Measurements from ENCODE around the gene CALHM4.
A peak's percentile ranks its signal among the peaks of the same experiment; 100 is the strongest.

The CALHM4 gene, protein sequence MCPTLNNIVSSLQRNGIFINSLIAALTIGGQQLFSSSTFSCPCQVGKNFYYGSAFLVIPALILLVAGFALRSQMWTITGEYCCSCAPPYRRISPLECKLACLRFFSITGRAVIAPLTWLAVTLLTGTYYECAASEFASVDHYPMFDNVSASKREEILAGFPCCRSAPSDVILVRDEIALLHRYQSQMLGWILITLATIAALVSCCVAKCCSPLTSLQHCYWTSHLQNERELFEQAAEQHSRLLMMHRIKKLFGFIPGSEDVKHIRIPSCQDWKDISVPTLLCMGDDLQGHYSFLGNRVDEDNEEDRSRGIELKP

DNA sequence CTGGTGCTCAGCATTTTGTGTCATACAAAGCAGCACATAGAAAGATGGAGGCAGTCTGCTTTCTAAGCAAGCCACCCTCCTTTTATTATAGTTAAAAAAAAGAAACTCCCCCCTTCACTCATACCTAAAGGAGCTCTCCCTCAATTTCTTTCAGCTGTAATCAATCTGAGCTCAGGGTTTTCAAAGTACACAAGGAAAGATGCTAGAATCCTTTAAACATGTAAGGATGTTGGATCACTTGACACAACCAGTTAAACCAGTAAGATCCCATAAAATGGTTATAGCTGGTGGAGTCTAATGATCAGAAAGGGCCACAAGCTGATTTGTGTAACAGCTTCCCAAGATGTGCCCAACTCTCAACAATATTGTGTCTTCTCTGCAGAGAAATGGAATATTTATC is at the start of gene CALHM4:
Gene CALHM4 (plus strand): TSS at position 301 of the 400 bp plus-strand sequence. CDS start 43 bp downstream, at position 344.
- no peak for DNase-seq (ENCODE audit: low spot score)

DNA sequence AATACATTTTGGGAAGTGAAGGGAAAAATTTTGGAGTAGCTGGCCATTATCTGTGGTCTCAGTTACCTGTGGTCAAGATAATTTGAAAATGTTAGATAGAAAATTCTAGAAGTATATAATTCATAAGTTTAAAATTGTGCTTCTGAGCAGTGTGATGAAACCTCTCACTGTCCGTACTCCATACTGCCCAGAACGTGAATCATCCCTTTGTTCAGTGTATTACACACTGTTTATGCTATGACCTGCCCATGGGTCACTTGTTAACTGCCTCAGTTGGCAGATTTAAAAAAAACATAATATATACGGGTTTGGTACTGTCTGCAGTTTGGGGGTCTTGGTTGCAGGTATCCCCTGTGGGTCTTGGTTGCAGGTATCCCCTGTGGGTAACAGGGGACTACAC is 46.2 kb upstream of the CALHM4 start:
- DNase-seq (ENCODE audit: low spot score): peak; percentile 35

DNA sequence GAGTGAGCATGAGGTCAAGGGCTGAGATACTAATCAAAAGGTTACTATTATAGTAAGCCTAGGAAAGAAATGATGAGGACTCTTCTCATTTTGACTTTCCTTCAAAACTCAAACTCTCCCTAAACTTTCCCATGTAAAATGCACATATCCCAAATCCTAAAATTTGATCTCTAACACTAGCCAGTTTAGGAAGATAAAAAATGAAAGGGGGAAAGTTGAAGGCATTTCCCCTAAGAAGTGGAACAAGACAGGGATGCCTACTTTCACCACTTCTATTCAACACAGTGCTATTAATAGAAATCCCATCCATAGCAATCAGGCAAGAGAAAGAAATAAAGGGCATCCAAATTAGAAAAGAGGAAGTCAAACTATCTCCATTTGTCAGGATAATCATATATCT is 45.0 kb upstream of the CALHM4 start:
- no peak for DNase-seq (ENCODE audit: low spot score)

DNA sequence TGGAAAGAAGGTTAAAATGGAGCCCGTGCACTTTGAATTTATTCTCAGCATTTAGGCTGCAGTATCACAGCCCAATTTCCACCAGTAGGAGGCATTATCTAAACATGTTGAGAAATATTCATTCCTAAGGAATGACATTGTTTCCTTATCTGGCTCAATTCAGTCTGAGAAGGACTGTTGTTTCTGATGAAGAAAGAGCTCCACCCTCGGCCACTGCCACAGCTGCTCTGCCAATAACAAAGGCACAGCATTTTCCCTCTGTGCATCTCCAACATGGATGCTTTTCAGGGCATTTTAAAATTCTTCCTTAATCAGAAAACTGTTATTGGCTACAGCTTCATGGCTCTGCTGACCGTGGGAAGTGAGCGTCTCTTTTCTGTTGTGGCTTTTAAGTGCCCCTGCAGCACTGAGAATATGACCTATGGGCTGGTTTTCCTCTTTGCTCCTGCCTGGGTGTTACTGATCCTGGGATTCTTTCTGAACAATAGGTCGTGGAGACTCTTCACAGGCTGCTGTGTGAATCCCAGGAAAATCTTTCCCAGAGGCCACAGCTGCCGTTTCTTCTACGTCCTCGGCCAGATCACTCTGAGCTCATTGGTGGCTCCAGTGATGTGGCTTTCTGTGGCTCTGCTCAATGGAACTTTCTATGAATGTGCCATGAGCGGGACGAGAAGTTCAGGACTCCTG is 42.0 kb upstream of the CALHM4 start, which contains the start of gene CALHM5:
Gene CALHM5 (plus strand): TSS at position 216 of the 687 bp plus-strand sequence. CDS start 58 bp downstream, at position 274.
- DNase-seq (ENCODE audit: low spot score): peak; percentile 68

DNA sequence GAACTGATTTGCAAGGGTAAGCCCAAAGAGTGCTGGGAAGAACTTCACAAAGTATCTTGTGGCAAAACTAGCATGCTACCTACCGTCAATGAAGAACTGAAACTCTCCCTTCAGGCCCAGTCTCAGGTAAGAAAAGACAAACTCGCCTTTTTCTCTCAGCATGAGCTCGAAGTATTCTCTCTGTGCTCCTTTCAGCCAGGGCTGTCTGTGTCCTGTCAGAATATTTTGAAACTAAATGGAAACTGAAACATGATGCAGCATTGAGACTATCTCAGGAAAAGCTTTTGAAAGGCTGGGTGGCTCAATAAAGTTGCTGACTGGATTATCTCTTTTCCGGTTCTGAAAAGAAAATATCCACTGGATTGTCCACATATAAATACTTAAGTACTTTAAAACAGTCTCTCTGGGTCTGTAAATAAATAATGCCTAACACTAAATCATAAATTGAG is 41.4 kb upstream of the CALHM4 start:
- DNase-seq (ENCODE audit: low spot score): no peak

DNA sequence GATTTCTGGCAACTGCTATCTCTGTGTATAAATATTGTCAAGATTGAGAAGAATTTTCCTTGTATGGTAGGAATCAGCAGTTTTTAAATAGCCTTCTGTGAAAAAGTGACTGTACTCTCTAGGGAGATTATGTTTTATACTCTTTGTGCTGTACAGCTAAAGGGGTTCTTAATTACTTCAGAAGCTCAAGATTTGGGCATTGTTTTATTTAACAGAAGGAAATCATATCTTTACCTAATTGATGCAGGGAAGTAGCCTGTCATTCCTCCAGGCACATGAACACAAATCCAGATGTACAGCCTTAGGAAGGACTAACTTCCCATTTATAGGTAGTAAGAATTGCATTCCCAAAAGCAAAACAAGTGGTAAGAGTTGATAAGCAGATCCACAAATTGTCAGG is 40.8 kb upstream of the CALHM4 start:
- DNase-seq (ENCODE audit: low spot score): no peak

DNA sequence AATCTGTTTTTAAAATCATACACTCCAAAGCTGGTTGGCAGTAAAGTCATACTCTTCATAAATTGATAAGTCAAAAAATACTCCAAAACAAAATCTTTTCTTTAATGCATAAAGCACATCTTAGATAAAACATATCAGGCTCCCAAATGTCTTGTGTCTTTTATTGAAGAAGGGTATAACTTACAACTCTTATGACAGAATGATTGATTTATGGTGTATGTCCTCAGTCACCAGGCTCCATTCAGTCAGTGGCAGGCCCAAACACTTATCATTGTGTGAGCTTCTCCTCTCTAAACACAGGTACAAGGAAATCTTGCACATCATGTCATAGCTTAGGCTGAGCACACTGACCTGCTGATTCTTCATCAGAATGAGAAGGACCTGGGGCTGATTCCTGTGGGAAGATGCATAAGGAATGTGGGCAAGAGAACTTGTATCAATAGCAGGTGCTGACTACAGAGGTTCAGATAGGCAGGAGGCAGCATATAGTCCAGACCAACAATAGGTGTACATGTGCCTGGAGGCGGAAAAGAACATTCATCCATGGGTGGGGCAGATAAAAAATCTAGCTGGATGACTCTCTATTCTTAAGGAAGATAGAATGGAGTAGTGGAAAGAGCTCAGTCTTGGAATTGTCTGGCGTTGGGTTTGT is 40.2 kb upstream of the CALHM4 start:
- DNase-seq (ENCODE audit: low spot score): no peak

DNA sequence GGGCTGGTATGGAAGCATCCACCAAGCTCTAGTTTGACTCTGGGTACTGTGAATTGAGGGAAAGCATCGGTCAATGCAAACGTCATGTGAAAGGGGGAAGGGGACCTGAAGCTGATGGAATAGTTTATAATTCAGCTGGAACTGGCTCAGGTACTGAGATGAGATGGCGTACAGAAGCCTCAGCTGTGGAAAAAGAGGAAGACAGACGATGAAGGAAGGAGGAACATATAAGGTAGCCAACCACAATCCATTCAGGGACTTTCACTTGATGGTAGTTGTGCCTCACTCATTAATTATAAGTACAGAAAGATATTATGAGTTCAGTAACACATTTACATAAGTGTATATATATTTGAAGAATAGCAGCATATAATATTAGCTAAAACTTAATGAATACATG is 39.4 kb upstream of the CALHM4 start:
- no peak for DNase-seq (ENCODE audit: low spot score)

DNA sequence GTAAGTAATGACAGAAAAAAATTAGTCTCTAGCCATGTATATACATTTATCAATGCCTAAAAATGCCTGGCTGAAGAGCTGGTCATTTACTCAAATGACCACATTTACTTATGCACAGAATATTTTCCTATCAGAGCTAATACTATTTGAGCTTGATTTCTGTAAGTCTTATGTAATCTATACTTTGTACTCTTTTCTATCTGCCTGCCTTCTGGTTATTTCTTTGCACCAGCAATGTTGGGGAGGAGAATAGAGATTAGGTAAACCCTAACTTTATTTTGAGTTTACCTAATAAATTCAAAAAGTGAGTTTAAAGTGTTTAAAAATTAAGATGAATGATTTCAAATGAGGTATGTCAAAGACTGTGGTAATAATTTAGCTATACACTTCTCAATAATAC is 38.4 kb upstream of the CALHM4 start:
- no peak for DNase-seq (ENCODE audit: low spot score)

DNA sequence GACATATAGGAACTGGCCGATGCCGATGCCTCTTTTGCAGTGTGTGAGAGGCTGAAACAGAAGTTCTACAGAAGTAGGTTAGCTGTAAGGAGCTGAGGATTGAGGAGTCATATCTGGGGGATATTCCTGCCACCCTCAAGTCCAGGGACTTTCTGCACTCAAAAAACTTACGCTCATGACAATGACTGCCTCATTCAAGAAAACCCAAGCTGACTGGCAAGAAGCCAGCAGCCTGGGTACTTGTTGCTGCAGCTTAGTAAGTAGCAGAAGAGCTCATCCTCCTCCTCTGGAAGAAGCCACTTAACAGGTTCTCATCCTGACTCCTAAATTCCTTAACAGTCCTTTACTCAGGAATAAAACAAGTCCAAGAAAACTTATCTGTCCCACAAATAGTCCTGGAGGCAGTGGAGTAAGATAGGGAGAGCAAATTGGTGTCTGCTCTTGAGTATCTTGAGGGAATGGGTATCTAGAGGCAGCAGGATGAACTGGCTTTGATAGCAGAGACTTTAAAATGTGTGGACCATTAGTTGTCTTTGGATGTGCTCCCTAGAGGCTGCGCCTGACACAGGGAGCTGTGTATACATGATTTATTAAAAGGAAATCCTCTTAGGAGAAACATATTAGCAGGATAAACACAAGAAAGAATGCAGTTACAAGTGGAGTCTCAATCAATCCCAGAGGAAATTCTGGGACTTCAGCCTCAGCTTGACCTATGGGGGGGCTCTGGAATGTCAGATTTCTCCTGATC is 34.8 kb upstream of the CALHM4 start:
- no peak for DNase-seq (ENCODE audit: low spot score)

DNA sequence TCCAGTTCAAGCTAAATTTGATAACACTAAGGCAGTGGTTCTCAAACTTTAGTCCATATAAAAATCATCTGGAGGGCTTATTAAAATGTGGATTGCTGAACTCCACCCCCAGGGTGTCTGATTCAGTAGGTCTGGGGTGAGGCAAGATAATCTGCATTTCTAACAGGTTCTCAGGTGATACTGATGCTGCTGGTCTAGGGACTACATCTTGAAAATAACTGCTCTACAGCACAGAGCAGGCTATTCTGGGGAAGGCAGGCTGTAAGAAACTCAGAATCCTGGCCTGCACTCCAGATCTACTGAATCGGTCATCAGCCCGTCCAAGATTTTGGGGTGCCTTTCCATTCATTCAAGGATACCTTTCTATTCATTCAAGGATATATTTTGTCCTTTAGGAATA is 30.7 kb upstream of the CALHM4 start:
- DNase-seq (ENCODE audit: low spot score): no peak

DNA sequence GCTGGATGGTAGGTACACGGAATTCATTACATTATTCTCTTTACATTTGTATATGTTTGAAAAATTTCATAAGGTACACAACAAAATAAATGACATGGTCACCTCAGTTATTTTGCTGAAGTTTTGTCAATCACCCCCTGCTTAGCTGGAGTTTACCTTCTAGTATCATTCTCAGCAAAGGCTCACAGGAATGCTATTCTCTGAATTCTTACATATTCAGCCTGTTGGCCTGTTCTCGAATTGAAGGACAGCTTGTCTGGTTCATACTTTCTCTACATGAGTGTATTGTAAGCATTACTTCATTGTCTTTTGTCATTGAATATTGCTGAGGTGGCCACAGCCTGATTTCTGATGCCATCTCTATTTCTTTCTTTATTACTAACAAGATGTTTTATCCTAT is 29.3 kb upstream of the CALHM4 start:
- no peak for DNase-seq (ENCODE audit: low spot score)

DNA sequence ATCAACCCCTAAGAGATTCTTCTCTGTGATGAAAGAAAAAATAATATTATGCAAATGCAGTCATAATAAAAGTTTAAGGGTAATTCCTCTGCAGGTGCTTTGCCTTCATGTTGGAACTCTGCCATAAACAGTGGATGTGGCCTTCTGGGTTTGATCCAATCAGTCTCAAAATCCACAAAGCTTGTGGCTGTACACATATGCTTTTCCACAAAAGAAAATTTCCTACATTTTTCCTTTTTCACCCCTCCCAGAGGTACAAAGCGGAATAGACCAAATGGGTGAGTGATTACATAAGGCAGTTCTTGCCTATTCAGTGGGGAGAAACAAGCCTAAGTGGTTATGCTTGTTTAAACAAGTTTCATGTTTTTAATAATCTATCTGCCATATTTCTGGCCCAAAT is 25.4 kb upstream of the CALHM4 start:
- no peak for DNase-seq (ENCODE audit: low spot score)

DNA sequence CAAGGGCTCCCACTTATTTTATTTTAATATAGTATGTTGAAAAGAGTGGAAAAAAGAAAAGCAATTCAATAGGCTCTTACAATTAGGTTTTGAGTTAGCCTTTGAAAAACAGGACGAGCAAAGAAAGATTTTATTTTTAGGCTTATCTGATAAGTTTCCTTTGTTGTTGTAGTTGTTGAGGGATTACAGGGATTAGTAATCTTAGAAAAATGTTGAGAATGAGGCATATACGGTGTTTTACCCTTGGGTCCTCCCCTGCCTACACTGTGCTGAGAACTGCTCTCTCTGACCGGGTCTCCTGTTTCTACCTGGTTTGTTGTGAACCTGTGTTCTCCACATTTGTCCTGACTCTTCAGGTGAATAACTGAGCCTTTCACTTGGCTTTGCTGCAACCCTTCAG is 24.8 kb upstream of the CALHM4 start:
- no peak for DNase-seq (ENCODE audit: low spot score)

DNA sequence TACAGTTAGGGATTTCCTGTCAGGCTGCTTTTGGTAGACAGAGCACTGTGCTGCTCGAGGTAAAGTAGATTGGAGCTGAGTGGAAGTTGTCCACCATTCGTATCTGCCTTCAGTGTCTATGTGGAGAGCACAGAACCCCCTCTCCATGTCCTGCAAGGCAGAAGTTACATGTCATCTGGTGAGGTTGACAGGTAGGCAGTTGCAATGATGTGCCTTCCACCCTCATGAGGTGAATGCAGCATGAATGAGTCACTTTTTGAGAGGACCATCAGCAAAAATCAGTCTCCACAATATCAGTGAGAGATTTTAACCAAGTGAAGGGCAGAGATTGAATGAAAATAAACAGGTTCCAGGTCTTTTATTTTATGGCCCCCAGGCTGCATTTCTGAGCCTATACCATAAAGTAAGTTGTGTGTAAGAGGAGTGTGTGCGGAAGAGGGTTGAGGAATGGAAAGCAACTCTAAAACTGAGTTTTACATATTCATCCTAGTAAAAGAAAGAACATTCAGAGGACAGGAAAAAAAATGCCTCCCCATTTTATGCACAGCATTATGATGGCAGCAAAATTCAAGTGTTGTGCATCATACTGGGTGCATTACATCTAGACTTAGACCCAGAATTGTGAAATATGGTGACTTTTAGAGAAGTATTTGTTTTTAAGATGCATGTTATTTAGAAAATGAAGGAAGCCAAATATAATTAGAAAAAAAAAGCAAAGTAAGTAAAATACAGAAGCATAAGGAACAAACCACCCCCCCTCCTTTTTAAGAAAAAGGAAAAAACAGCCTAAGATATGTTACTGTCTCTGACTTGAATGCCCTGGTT is 23.9 kb upstream of the CALHM4 start:
- DNase-seq (ENCODE audit: low spot score): no peak

DNA sequence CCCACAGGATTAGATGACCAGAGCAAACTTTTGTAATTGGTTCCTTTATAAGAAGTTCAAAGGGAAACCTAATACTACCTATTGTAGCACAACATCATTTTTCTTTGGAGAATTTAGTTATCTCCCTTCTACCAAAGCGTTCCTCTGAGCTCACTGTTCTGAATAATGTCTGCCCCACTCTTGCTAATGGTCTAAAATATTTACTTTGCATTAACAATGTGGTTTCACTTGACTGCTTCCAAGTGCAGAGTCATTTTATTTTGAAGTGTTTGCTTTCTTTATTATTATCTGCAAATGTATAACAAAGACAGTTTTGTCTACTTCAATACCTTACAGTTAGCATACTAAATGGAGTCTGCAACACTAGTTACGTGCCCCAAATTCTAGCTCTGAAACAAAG is 23.1 kb upstream of the CALHM4 start:
- DNase-seq (ENCODE audit: low spot score): no peak

DNA sequence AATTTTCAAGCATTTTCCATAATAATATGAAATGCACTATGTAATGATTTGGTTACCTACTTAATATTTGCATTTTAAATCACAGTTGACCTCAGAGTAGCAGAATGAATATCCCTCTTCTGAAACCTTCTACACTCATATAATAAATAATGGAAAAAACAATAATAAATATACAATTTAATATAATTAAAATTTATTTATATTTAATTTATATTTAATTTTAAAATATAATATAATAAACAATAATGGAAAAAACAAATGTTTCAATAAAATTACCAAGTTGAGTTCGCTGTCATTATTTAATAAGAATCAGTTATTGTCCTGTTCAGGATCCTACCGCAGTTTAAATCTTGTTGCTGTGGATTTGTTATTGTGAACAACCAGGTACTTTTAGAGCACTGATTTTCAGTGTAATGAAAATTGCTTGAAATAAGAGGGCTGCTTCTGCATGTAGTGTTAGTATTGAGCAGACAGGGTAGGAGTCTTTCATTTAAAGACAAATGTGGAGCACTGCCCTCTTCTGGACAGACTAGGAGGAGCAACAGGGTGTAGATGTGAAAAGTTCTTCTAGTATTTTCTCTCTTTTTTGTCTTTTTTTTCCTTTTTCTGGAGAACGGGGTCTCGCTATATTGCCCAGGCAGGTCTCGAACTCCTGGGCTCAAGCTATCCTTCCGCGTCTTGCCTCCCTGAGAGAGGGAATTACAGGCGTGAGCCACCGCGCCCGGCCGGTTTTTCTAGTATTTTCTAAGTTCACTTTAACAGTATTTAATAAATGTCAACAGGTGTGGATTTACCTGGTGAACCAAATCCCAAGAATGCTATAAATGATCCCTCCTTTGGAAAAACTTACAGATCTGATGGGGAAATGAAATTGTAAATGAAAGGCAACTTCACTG is 21.6 kb upstream of the CALHM4 start:
- peak; percentile 74 for DNase-seq (ENCODE audit: low spot score)

DNA sequence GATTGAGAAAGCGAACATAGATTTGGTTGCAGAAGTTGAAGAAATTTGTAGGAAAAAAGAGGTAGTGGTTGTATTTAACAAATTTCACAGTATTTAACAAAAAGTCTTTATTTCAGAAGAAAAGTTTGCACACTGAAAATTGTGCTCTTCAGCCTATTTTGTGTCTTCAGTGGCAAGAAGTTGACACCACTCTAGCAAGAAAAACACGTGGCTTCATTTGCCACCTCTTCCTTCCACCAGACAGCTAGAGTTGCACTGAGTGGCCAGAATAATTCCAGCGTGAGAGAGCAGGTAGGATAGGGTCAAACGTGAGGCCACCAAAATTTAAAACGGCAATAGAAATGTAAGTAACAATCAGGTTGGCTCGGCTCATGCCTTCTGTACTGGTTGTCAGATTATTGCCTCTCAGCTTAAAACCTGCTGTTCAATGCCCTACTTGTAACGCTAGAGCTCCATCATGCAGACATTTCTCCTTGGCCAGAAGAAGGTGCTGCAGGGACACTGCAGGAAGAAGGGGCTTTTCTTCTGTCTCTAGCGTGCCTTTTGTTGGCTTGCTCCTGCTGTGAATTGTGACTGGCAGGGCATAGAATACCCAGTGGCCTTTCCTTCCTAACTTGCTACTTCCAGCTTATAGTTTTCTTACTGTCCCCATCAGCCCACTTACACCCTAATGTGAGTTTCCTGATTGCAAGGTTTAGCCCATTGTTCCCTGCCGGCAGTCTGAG is 20.2 kb upstream of the CALHM4 start:
- no peak for DNase-seq (ENCODE audit: low spot score)

DNA sequence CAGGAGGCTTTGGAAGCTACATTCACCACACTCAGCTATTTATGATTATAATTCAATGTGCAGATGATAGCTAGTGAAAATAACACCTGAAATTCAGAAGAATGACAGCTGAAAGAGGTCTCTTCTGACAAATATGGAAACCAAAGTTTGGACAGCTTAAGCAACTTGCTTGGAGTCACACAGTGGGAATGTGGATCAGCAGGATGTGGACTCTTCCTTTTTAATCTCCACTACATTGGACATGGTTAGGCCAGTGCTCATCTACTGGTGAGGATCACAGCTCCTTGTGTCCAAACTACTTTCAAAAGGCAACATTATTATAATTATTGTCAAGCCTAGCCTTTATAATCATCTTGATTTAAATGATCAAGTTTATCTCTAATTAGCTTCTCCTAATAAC is 18.4 kb upstream of the CALHM4 start:
- DNase-seq (ENCODE audit: low spot score): no peak

DNA sequence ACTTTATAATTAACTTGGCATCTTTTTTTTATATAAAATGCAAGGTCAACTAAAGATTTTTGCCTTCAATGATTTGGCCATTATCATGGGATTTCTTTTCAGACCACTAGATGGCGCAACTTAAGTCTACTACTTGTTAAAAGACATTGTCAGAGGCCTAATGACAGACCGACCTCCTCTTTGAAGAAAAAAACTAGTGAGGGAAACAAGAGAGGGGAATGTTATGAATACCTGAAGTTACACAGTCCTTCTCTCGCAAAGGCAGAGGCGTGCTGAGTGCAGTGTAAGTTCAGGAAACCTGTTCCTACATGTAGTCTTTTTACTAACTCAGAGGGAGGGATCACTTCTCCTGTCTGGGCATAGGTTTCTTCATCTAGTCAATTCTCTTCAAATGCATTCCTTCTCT is 17.3 kb upstream of the CALHM4 start:
- DNase-seq (ENCODE audit: low spot score): peak; percentile 67
